Mesodermal cell (in vitro differentiated cells): ENCODE data around the gene KCNN4.
"Not testable (repeated sequence)": the region's sequence is repeated elsewhere in the genome, so short reads cannot be mapped to it uniquely, and the experiment has no call there.

Experiments
- H3K27ac ChIP-seq: 2 replicates; pipeline ENCODE4 v1.7.0; 2013; ENCODE audit warnings: mild to moderate bottlenecking, low read depth, low read length, moderate library complexity; ENCODE audit not compliant: severe bottlenecking
- H3K36me3 ChIP-seq: 2 replicates; pipeline ENCODE4 v1.7.1; 2013; ENCODE audit warnings: mild to moderate bottlenecking, low read length, moderate library complexity; ENCODE audit not compliant: control insufficient read depth, insufficient read depth
- H3K4me1 ChIP-seq: one replicate; pipeline ENCODE4 v1.7.1; 2013; ENCODE audit warnings: mild to moderate bottlenecking, low read length; ENCODE audit not compliant: insufficient read depth, control insufficient read depth, poor library complexity, severe bottlenecking
- H3K4me3 ChIP-seq: 2 replicates; pipeline ENCODE4 v1.7.0; 2013; ENCODE audit warnings: low read length, control low read depth, mild to moderate bottlenecking; ENCODE audit not compliant: insufficient read depth, poor library complexity, severe bottlenecking; ENCODE audit errors: extremely low read depth
- H3K9me3 ChIP-seq: 2 replicates; pipeline ENCODE4 v1.7.1; 2013; ENCODE audit warnings: mild to moderate bottlenecking, low read length, moderate library complexity; ENCODE audit not compliant: control insufficient read depth
- WGBS, 2 experiments: methylation state at CpG; one replicate each; pipeline ENCODE4 v1.1.5; 2013; ENCODE audit warnings: missing lambda C conversion rate in 2 of 2; ENCODE audit not compliant: insufficient coverage in 2 of 2; 5-methylcytosine and 5-hydroxymethylcytosine counted together

KCNN4 gene

GRCh38 chr19:43782311-43782660, 1.5 kb upstream of the KCNN4 start:
- peaks cover 45% of the 10 kb centered on the region for H3K4me1 ChIP-seq
- H3K4me3 ChIP-seq: no peak overlapping the region
- H3K36me3 ChIP-seq: no peaks in the 10 kb centered on the region
- no peak overlapping the region for H3K27ac ChIP-seq
- no peaks in the 10 kb centered on the region for H3K9me3 ChIP-seq
- 73 to 76% methylated on average over 4 to 5 of the region's 8 CpGs for WGBS, 2 experiments

GRCh38 chr19:43781630-43782310, 997 bp upstream of the KCNN4 start:
- no peak overlapping the region for H3K27ac ChIP-seq
- H3K4me3 ChIP-seq: no peak overlapping the region
- no peaks in the 10 kb centered on the region for H3K9me3 ChIP-seq
- H3K36me3 ChIP-seq: no peaks in the 10 kb centered on the region
- H3K4me1 ChIP-seq: peaks cover 49% of the 10 kb centered on the region
- 91 to 93% methylated on average over 11 to 14 of the region's 14 CpGs for WGBS, 2 experiments

- Histone ChIP-seq H3K27ac (no peak overlapping the region), H3K36me3 (no peaks in the 10 kb centered on the region), H3K9me3 (no peaks in the 10 kb centered on the region), H3K4me1 (peaks cover 50% of the 10 kb centered on the region), H3K4me3 (no peak overlapping the region)
- 56 to 82% methylated on average over 1 to 2 of the region's 3 CpGs for WGBS, 2 experiments
These were observed 953 bp downstream of the KCNN4 start for GRCh38 chr19:43779820-43780219.

GRCh38 chr19:43779147-43779819, 1.5 kb downstream of the KCNN4 start:
- 79 to 89% methylated on average over 12 to 13 of the region's 16 CpGs for WGBS, 2 experiments
- Histone ChIP-seq H3K9me3 (no peaks in the 10 kb centered on the region), H3K4me1 (peaks cover 49% of the 10 kb centered on the region), H3K36me3 (no peaks in the 10 kb centered on the region), H3K27ac (no peak overlapping the region), H3K4me3 (no peak overlapping the region)

- Histone ChIP-seq H3K9me3 (no peaks in the 10 kb centered on the region), H3K36me3 (no peaks in the 10 kb centered on the region), H3K27ac (no peak overlapping the region), H3K4me1 (peaks cover 49% of the 10 kb centered on the region), H3K4me3 (no peak overlapping the region)
- WGBS, 2 experiments: 83 to 100% methylated on average over 1 of the region's 1 CpG
These were observed 2.1 kb downstream of the KCNN4 start for GRCh38 chr19:43778651-43779050.

- no peak overlapping the region for H3K4me3 ChIP-seq
- H3K9me3 ChIP-seq: no peaks in the 10 kb centered on the region
- H3K27ac ChIP-seq: peak overlapping the region; percentile 45
- 24 to 27% methylated on average over 2 to 4 of the region's 4 CpGs for whole genome bisulfite sequencing, 2 experiments
- H3K36me3 ChIP-seq: no peaks in the 10 kb centered on the region
- H3K4me1 ChIP-seq: peaks cover 48% of the 10 kb centered on the region
These were observed 3.5 kb downstream of the KCNN4 start for GRCh38 chr19:43777163-43777695.

GRCh38 chr19:43776286-43776685, 4.5 kb downstream of the KCNN4 start:
- 64 to 71% methylated on average over 8 to 10 of the region's 11 CpGs for WGBS, 2 experiments
- Histone ChIP-seq H3K9me3 (no peaks in the 10 kb centered on the region), H3K4me3 (no peak overlapping the region), H3K4me1 (peaks cover 48% of the 10 kb centered on the region), H3K36me3 (no peaks in the 10 kb centered on the region), H3K27ac (no peak overlapping the region)

- Histone ChIP-seq H3K36me3 (no peaks in the 10 kb centered on the region), H3K4me1 (peaks cover 43% of the 10 kb centered on the region), H3K9me3 (no peaks in the 10 kb centered on the region), H3K4me3 (no peak overlapping the region), H3K27ac (no peak overlapping the region)
- WGBS, 2 experiments: 93 to 97% methylated on average over 4 to 6 of the region's 7 CpGs
These were observed 5.4 kb downstream of the KCNN4 start for GRCh38 chr19:43775299-43775890.

- H3K36me3 ChIP-seq, H3K27ac ChIP-seq, H3K4me3 ChIP-seq, H3K9me3 ChIP-seq: not testable (repeated sequence)
- 71 to 76% methylated on average over 4 to 6 of the region's 11 CpGs for WGBS, 2 experiments
- peaks cover 38% of the 10 kb centered on the region for H3K4me1 ChIP-seq
These were observed 5.9 kb downstream of the KCNN4 start for GRCh38 chr19:43774940-43775258.

- H3K27ac ChIP-seq: no peak overlapping the region
- H3K4me1 ChIP-seq: peaks cover 33% of the 10 kb centered on the region
- H3K9me3 ChIP-seq: no peaks in the 10 kb centered on the region
- peak overlapping the region; percentile 16 for H3K4me3 ChIP-seq
- no peaks in the 10 kb centered on the region for H3K36me3 ChIP-seq
- WGBS, 2 experiments: 8% methylated on average over 23 to 46 of the region's 63 CpGs
These were observed 6.5 kb downstream of the KCNN4 start for GRCh38 chr19:43774103-43774939.
